IMR-90 (cell line): ENCODE results near the gene NAA50. TPM values are rescaled to one million over a fixed set of nuclear protein-coding genes. Genes with fewer than 3 reads are reported as not detected.

Experiments used
- ATAC-seq: fragments of 200-7000 bp; cut with Tn5 transposase; 2 replicates; pipeline ENCODE4 v1.9.1; 2020; ENCODE audit warnings: low read depth, mild to moderate bottlenecking, moderate library complexity
- BruUV-seq: library from RNA; stranded (reverse); fragments of 400-500 nt; replicated peaks from 2 replicates; lab custom pipeline; 2021; lab: Mats Ljungman, UMichigan
- CTCF ChIA-PET: fragments of 300-600 bp; formaldehyde crosslinking; extraction: SDS; loops from one replicate; lab custom pipeline; 2021; ENCODE audit warnings: antibody characterized with exemption; lab: Yijun Ruan, JAX
- POLR2A ChIA-PET: fragments of 300-600 bp; sonication (Branson Sonifier 250); formaldehyde crosslinking; loops from one replicate; lab custom pipeline; 2022; ENCODE audit warnings: antibody characterized with exemption; ENCODE audit not compliant: unreplicated experiment; lab: Charles Lee
- DNase-seq: peaks from one replicate; pipeline ENCODE4 v3.0.0; 2013
- H2AFZ ChIP-seq: replicated peaks from 2 replicates; pipeline ENCODE3; 2013; ENCODE audit warnings: low read length, mild to moderate bottlenecking; ENCODE audit not compliant: poor library complexity
- H2AK5ac ChIP-seq: 2 replicates; pipeline ENCODE4 v1.6.1; 2013; ENCODE audit warnings: low read depth, low read length, inconsistent platforms
- H2AK9ac ChIP-seq: replicated peaks from 2 replicates; pipeline ENCODE3; 2013; ENCODE audit warnings: mild to moderate bottlenecking, low read depth, low read length, moderate library complexity; ENCODE audit not compliant: poor library complexity
- H2BK120ac ChIP-seq: 2 replicates; pipeline ENCODE4 v1.6.1; 2013; ENCODE audit warnings: low read depth, low read length, inconsistent platforms
- H2BK15ac ChIP-seq: 3 replicates; pipeline ENCODE4 v1.6.1; 2013; ENCODE audit warnings: low read depth, low read length, inconsistent platforms
- H2BK20ac ChIP-seq: 2 replicates; pipeline ENCODE4 v1.6.1; 2013; ENCODE audit warnings: low read depth, mild to moderate bottlenecking, inconsistent platforms, low read length, moderate library complexity
- H2BK5ac ChIP-seq: 2 replicates; pipeline ENCODE4 v1.6.1; 2013; ENCODE audit warnings: mild to moderate bottlenecking, low read depth, low read length, inconsistent platforms; ENCODE audit not compliant: poor library complexity, severe bottlenecking
- H3K14ac ChIP-seq: replicated peaks from 2 replicates; pipeline ENCODE4 v1.6.1; 2013; ENCODE audit warnings: low read depth, low read length, inconsistent platforms
- H3K18ac ChIP-seq: 2 replicates; pipeline ENCODE4 v1.6.1; 2013; ENCODE audit warnings: low read depth, low read length, control low read depth
- H3K23ac ChIP-seq: 2 replicates; pipeline ENCODE4 v1.6.1; 2013; ENCODE audit warnings: low read depth, low read length, inconsistent platforms
- H3K27ac ChIP-seq: 2 replicates; pipeline ENCODE4 v1.5.1; 2013; ENCODE audit warnings: mild to moderate bottlenecking, control low read depth, low read length; ENCODE audit not compliant: insufficient read depth
- H3K27me3 ChIP-seq: 2 replicates; pipeline ENCODE4 v1.6.1; 2013; ENCODE audit warnings: low read length; ENCODE audit not compliant: control insufficient read depth, insufficient read depth
- H3K36me3 ChIP-seq: 2 replicates; pipeline ENCODE4 v1.6.1; 2013; ENCODE audit warnings: low read length, mixed read lengths; ENCODE audit not compliant: control insufficient read depth, insufficient read depth
- H3K4ac ChIP-seq: 2 replicates; pipeline ENCODE4 v1.6.1; 2013; ENCODE audit warnings: low read depth, low read length, inconsistent platforms
- H3K4me1 ChIP-seq: 2 replicates; pipeline ENCODE4 v1.6.1; 2013; ENCODE audit warnings: low read length, mixed read lengths; ENCODE audit not compliant: control insufficient read depth, insufficient read depth
- H3K4me2 ChIP-seq: 2 replicates; pipeline ENCODE4 v1.6.1; 2013; ENCODE audit warnings: low read depth, mild to moderate bottlenecking, control low read depth, low read length, moderate library complexity
- H3K4me3 ChIP-seq: 2 replicates; pipeline ENCODE4 v1.5.1; 2013; ENCODE audit warnings: low read depth, mild to moderate bottlenecking, control low read depth, low read length, moderate library complexity; ENCODE audit not compliant: insufficient read depth
- H3K56ac ChIP-seq: 2 replicates; pipeline ENCODE4 v1.6.1; 2013; ENCODE audit warnings: low read length, inconsistent platforms; ENCODE audit not compliant: insufficient read depth; ENCODE audit errors: extremely low read depth
- H3K79me1 ChIP-seq, 2 experiments: 2 replicates each; pipeline ENCODE4 v1.6.1; 2013; ENCODE audit warnings: low read length in 2 of 2, inconsistent platforms in 1 of 2, low read depth in 1 of 2
- H3K9ac ChIP-seq: 2 replicates; pipeline ENCODE4 v1.6.1; 2013; ENCODE audit warnings: low read depth, low read length, control low read depth
- H3K9me1 ChIP-seq: 2 replicates; pipeline ENCODE4 v1.6.1; 2013; ENCODE audit warnings: low read length, inconsistent platforms; ENCODE audit not compliant: insufficient read depth
- H3K9me3 ChIP-seq: 2 replicates; pipeline ENCODE4 v1.6.1; 2013; ENCODE audit warnings: low read length; ENCODE audit not compliant: control insufficient read depth, insufficient read depth
- H4K20me1 ChIP-seq: 2 replicates; pipeline ENCODE4 v1.6.1; 2013; ENCODE audit warnings: low read length, inconsistent platforms; ENCODE audit not compliant: insufficient read depth
- H4K5ac ChIP-seq: 2 replicates; pipeline ENCODE4 v1.6.1; 2013; ENCODE audit warnings: mild to moderate bottlenecking, low read depth, low read length, control low read depth
- H4K8ac ChIP-seq, 2 experiments: 2 replicates each; pipeline ENCODE4 v1.6.1; 2013; ENCODE audit warnings: low read depth in 2 of 2, low read length in 2 of 2, control low read depth in 1 of 2, inconsistent platforms in 1 of 2
- H4K91ac ChIP-seq: 2 replicates; pipeline ENCODE4 v1.6.1; 2013; ENCODE audit warnings: low read depth, low read length, inconsistent platforms; ENCODE audit not compliant: insufficient read depth
- FOS ChIP-seq: fragments of 150-350 bp; IDR thresholded peaks from 2 replicates; pipeline ENCODE4 v1.6.1; 2016; ENCODE audit warnings: low read depth, low read length
- MAFK ChIP-seq: IDR thresholded peaks from 2 replicates; pipeline ENCODE4 v1.6.1; 2012; ENCODE audit warnings: low read depth, low read length, improper control_type of control experiment
- MAZ ChIP-seq: IDR thresholded peaks from 2 replicates; pipeline ENCODE4 v1.6.1; 2012; ENCODE audit warnings: low read depth, mild to moderate bottlenecking, low read length, improper control_type of control experiment, moderate library complexity, borderline replicate concordance
- MXI1 ChIP-seq: IDR thresholded peaks from 2 replicates; pipeline ENCODE4 v1.6.1; 2012; ENCODE audit warnings: low read depth, mild to moderate bottlenecking, low read length, moderate library complexity, borderline replicate concordance
- NFE2L2 ChIP-seq: fragments of 150-350 bp; IDR thresholded peaks from 2 replicates; pipeline ENCODE4 v1.6.1; 2016; ENCODE audit warnings: low read depth, mild to moderate bottlenecking, low read length
- RFX5 ChIP-seq: IDR thresholded peaks from 2 replicates; pipeline ENCODE4 v1.8.0; 2012; ENCODE audit warnings: low read depth, mild to moderate bottlenecking, low read length, moderate library complexity
- SMC3 ChIP-seq: fragments of 150-350 bp; IDR thresholded peaks from 2 replicates; pipeline ENCODE4 v1.6.1; 2016; ENCODE audit warnings: low read depth, mild to moderate bottlenecking, antibody characterized with exemption, low read length, moderate library complexity
- WGBS, 2 experiments: methylation state at CpG; one replicate each; pipeline versions ENCODE4 v1.1.5 to v1.1.7; 2013; ENCODE audit warnings: missing lambda C conversion rate in 2 of 2; ENCODE audit not compliant: insufficient read length in 1 of 2; ENCODE audit errors: extremely low coverage in 2 of 2; 5-methylcytosine and 5-hydroxymethylcytosine counted together
- dilution Hi-C: fragments of 300-500 bp; cut with HindIII; formaldehyde crosslinking; loops from one replicate; pipeline ENCODE4 v1.14.3; 2018; ENCODE audit warnings: low sequenced_read_pairs; ENCODE audit not compliant: unreplicated experiment
- in situ Hi-C: fragments of 300-500 bp; cut with MboI; formaldehyde crosslinking; loops from 3 replicates; pipeline ENCODE4 v1.14.3; 2019; ENCODE audit warnings: low sequenced_read_pairs, inconsistent platforms, mixed read lengths
- intact Hi-C: fragments of 100-400 bp; cut with micrococcal nuclease; formaldehyde crosslinking; loops from 2 replicates; pipeline ENCODE4 v1.10.0; 2022
- polyA plus RNA-seq, 3 experiments: library from polyadenylated mRNA; depleted of rRNA; stranded (reverse); fragments of >200 nt; gene quantifications; 2 replicates each; pipeline ENCODE4 v1.2.3, GENCODE V29; 2012; ENCODE audit warnings: low replicate concordance in 1 of 3
- total RNA-seq: library from RNA; depleted of rRNA; stranded (reverse); fragments of >200 nt; gene quantifications from 2 replicates; pipeline ENCODE4 v1.2.3, GENCODE V29; 2012
- TF ChIP-seq, protein P1 (sequence below): conservative IDR thresholded peaks from 2 replicates; pipeline ENCODE4 v1.5.1; 2012; ENCODE audit warnings: mild to moderate bottlenecking, low read depth, low read length, improper control_type of control experiment
- TF ChIP-seq, protein P2 (sequence below): fragments of 150-350 bp; IDR thresholded peaks from 2 replicates; pipeline ENCODE4 v1.6.1; 2017; ENCODE audit warnings: mild to moderate bottlenecking, antibody characterized with exemption, low read length, low read depth

The NAA50 gene
- total and polyA plus RNA-seq, 2 of the 4 experiments (the other 2 are of a cell fraction) = 42.4 to 125 TPM

DNA sequence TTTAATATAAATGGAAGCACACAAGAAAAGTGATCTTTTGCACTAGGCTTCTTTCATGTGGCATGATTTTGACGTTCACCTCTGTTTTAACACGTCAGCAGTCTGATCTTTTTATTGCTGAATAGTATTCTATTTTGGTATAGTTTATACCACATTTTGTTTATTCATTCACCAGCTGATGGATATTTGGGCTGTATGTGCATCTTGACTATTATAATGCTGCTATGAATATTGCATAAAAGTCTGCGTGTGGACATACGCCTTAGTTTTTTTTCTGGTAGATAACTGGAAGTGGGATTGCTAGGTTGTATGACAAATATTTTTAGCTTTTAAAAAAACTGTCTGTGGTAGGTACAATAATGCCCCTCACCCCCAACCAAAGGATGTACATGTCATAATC is 14.4 kb downstream of the NAA50 start:
- Histone ChIP-seq H4K5ac (no peak overlapping the region), H3K79me1 (peaks cover 22 to 65% of the 10 kb centered on the region in 2 experiments), H3K27ac (no peak overlapping the region), H3K9ac (no peak overlapping the region), H3K4me1 (peaks cover 2% of the 10 kb centered on the region; the same call in 1 of the 2 replicates), H2AK5ac (no peak overlapping the region), H4K91ac (no peak overlapping the region), H2BK5ac (no peak overlapping the region), H4K8ac (no peak overlapping the region), H2BK120ac (no peak overlapping the region), H2BK20ac (no peak overlapping the region), H3K14ac (no peak overlapping the region), H3K9me1 (peaks cover 3% of the 10 kb centered on the region; the same call in 1 of the 2 replicates), H3K4ac (no peak overlapping the region), H2AK9ac (no peak overlapping the region), H3K4me2 (no peak overlapping the region), H3K18ac (no peak overlapping the region), H3K9me3 (no peaks in the 10 kb centered on the region), H2AFZ (no peak overlapping the region), H3K23ac (no peak overlapping the region), H3K4me3 (no peak overlapping the region), H3K27me3 (no peaks in the 10 kb centered on the region), H4K20me1 (peaks cover 64% of the 10 kb centered on the region), H3K56ac (no peak overlapping the region), H3K36me3 (peaks cover 7% of the 10 kb centered on the region; the same call in 1 of the 2 replicates), H2BK15ac (no peak overlapping the region)
- TF ChIP-seq MAZ = no peak
- TF ChIP-seq MAFK = no peak
- no peak for TF ChIP-seq SMC3
- no peak for TF ChIP-seq RFX5
- TF ChIP-seq, protein P1, sequence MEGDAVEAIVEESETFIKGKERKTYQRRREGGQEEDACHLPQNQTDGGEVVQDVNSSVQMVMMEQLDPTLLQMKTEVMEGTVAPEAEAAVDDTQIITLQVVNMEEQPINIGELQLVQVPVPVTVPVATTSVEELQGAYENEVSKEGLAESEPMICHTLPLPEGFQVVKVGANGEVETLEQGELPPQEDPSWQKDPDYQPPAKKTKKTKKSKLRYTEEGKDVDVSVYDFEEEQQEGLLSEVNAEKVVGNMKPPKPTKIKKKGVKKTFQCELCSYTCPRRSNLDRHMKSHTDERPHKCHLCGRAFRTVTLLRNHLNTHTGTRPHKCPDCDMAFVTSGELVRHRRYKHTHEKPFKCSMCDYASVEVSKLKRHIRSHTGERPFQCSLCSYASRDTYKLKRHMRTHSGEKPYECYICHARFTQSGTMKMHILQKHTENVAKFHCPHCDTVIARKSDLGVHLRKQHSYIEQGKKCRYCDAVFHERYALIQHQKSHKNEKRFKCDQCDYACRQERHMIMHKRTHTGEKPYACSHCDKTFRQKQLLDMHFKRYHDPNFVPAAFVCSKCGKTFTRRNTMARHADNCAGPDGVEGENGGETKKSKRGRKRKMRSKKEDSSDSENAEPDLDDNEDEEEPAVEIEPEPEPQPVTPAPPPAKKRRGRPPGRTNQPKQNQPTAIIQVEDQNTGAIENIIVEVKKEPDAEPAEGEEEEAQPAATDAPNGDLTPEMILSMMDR = no peak
- no peak for TF ChIP-seq MXI1
- TF ChIP-seq, protein P2, sequence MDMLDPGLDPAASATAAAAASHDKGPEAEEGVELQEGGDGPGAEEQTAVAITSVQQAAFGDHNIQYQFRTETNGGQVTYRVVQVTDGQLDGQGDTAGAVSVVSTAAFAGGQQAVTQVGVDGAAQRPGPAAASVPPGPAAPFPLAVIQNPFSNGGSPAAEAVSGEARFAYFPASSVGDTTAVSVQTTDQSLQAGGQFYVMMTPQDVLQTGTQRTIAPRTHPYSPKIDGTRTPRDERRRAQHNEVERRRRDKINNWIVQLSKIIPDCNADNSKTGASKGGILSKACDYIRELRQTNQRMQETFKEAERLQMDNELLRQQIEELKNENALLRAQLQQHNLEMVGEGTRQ = no peak
- no peak for TF ChIP-seq FOS
- TF ChIP-seq NFE2L2 = no peak
- CTCF ChIA-PET = no interaction called here
- no TSS peak for BruUV-seq
- dilution Hi-C loops = no loop called here
- WGBS, 2 experiments = no CpG with 5 or more reads among the region's 4 CpGs
- intact Hi-C loops = no loop called here
- POLR2A ChIA-PET = no interaction called here
- in situ Hi-C loops = loop anchor here (10.0 kb wide), 2 partner anchors 183 to 423 kb away; no protein-coding TSS in a partner anchor
- ATAC-seq = no peak
- DNase-seq = no peak
